Measurements from ENCODE around the gene PBX1. TPM values are rescaled to one million over a fixed set of nuclear protein-coding genes. Genes with fewer than 3 reads are reported as not detected.

The PBX1 gene
- total and polyA plus RNA-seq, 2 of the 4 experiments (the other 2 are of a cell fraction) = 13.9 to 17.9 TPM

DNA sequence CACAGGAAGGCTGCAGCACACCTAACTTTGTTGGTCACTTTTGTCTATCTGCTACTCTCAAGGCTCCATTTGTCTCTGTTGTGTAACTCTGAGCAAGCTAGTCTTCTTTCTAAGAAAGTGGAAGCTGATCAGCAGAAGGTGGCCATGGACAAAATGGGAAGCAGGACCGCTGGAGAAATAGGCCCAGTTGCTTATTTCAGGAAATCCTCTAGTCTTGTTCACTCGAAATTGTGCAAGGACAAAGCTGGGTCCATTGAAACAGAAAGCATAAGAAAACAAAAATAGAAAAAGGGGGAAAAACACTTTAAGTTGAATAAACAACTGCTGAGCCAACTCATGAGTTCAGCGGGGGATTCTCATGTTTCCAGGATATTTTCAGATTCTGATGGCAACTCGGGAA is 150.1 kb downstream of the PBX1 start:
- peaks cover 28% of the 10 kb centered on the region for H3K4me1 ChIP-seq (ENCODE audit: control insufficient read depth, insufficient read depth, low read length)

More for the DNA sequence above, 150.1 kb downstream of the PBX1 start:
- H3K4ac ChIP-seq (ENCODE audit: low read depth, low read length) = peak overlapping the region; percentile 59
- WGBS, 2 experiments (ENCODE audit: extremely low coverage in 2 of 2, insufficient read length in 1 of 2) = 58% methylated on average over 2 of the region's 4 CpGs; no CpG with 5 or more reads in 1 of the 2 experiments
- H3K27me3 ChIP-seq (ENCODE audit: control insufficient read depth, insufficient read depth, low read length) = no peaks in the 10 kb centered on the region
- ChIA-PET CTCF (interaction anchor here (0.6 kb wide), 1 partner anchor 15 kb away, joined by 3 read pairs; no protein-coding TSS in a partner anchor), POLR2A (ENCODE audit: unreplicated experiment) (no interaction called here)
- H3K23ac ChIP-seq (ENCODE audit: low read depth, low read length) = no peak overlapping the region
- H4K5ac ChIP-seq (ENCODE audit: low read depth, low read length) = peak overlapping the region; percentile 10; the same call in 1 of the 2 replicates
- H3K9me1 ChIP-seq (ENCODE audit: insufficient read depth, low read length) = peaks cover 18% of the 10 kb centered on the region
- peak overlapping the region; percentile 68; the same call in 1 of the 2 replicates for H3K14ac ChIP-seq (replicated peaks; ENCODE audit: low read depth, low read length)
- no peak overlapping the region for H2AFZ ChIP-seq (replicated peaks; ENCODE audit: low read length, poor library complexity)
- H4K8ac ChIP-seq (ENCODE audit: low read depth in 2 of 2, low read length in 2 of 2) = peak overlapping the region in 1 of 2 experiments; percentile 46; a peak in 2 of 4 replicates
- no peak overlapping the region for H3K9ac ChIP-seq (ENCODE audit: low read depth, low read length)
- peak overlapping the region; percentile 23; the same call in 1 of the 2 replicates for H2AK5ac ChIP-seq (ENCODE audit: low read depth, low read length)
- no TSS peak for BruUV-seq (replicated peaks)
- peak overlapping the region; percentile 3; the same call in 1 of the 2 replicates for H3K18ac ChIP-seq (ENCODE audit: low read depth, low read length)
- H3K27ac ChIP-seq (ENCODE audit: insufficient read depth, low read length) = peak overlapping the region; percentile 52; the same call in 1 of the 2 replicates
- H2BK15ac ChIP-seq (ENCODE audit: low read depth, low read length) = no peak overlapping the region
- intact Hi-C loops (cut with micrococcal nuclease) (loop anchor here (5.0 kb wide), 1 partner anchor 63 kb away; no protein-coding TSS in a partner anchor), dilution Hi-C loops (cut with HindIII; ENCODE audit: low sequenced_read_pairs, unreplicated experiment) (no loop called here), in situ Hi-C loops (cut with MboI; ENCODE audit: low sequenced_read_pairs) (no loop called here)
- no peak overlapping the region for H2BK5ac ChIP-seq (ENCODE audit: low read depth, low read length, poor library complexity, severe bottlenecking)
- 0 out of 2 replicates have a peak, but pooled peaks cover 5% of the 10 kb centered on the region for H4K20me1 ChIP-seq (ENCODE audit: insufficient read depth, low read length)
- TF ChIP-seq MAFK (IDR thresholded peaks at IDR 0.05; ENCODE audit: low read depth, low read length) = no peak
- TF ChIP-seq, protein P1, sequence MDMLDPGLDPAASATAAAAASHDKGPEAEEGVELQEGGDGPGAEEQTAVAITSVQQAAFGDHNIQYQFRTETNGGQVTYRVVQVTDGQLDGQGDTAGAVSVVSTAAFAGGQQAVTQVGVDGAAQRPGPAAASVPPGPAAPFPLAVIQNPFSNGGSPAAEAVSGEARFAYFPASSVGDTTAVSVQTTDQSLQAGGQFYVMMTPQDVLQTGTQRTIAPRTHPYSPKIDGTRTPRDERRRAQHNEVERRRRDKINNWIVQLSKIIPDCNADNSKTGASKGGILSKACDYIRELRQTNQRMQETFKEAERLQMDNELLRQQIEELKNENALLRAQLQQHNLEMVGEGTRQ (IDR thresholded peaks at IDR 0.05; ENCODE audit: low read depth, low read length) = no peak
- H3K4me3 ChIP-seq (ENCODE audit: insufficient read depth, low read depth, low read length) = no peak overlapping the region
- no peaks in the 10 kb centered on the region for H3K36me3 ChIP-seq (ENCODE audit: control insufficient read depth, insufficient read depth, low read length)
- DNase-seq (peak; percentile 29), ATAC-seq (ENCODE audit: low read depth) (no peak)
- no peak overlapping the region for H2AK9ac ChIP-seq (replicated peaks; ENCODE audit: low read depth, low read length, poor library complexity)
- no peaks in the 10 kb centered on the region for H3K9me3 ChIP-seq (ENCODE audit: control insufficient read depth, insufficient read depth, low read length)
- H2BK120ac ChIP-seq (ENCODE audit: low read depth, low read length) = peak overlapping the region; percentile 58
- peak overlapping the region; percentile 33; the same call in 1 of the 2 replicates for H2BK20ac ChIP-seq (ENCODE audit: low read depth, low read length)
- no peak overlapping the region for H4K91ac ChIP-seq (ENCODE audit: insufficient read depth, low read depth, low read length)
- peaks cover 14 to 16% of the 10 kb centered on the region in 2 experiments; a peak in 3 of 4 replicates for H3K79me1 ChIP-seq (ENCODE audit: low read depth in 1 of 2, low read length in 2 of 2)
- H3K56ac ChIP-seq (ENCODE audit: extremely low read depth, insufficient read depth, low read length) = no peak overlapping the region
- no peak overlapping the region for H3K4me2 ChIP-seq (ENCODE audit: low read depth, low read length)
